Mesodermal cell (in vitro differentiated cells): Measurements from ENCODE around the gene CCDC73.

Experiments
- H3K27ac ChIP-seq: 2 replicates; pipeline ENCODE4 v1.7.0; 2013; ENCODE audit warnings: mild to moderate bottlenecking, low read depth, low read length, moderate library complexity; ENCODE audit not compliant: severe bottlenecking
- H3K36me3 ChIP-seq: 2 replicates; pipeline ENCODE4 v1.7.1; 2013; ENCODE audit warnings: mild to moderate bottlenecking, low read length, moderate library complexity; ENCODE audit not compliant: control insufficient read depth, insufficient read depth
- H3K4me1 ChIP-seq: one replicate; pipeline ENCODE4 v1.7.1; 2013; ENCODE audit warnings: mild to moderate bottlenecking, low read length; ENCODE audit not compliant: insufficient read depth, control insufficient read depth, poor library complexity, severe bottlenecking
- H3K4me3 ChIP-seq: 2 replicates; pipeline ENCODE4 v1.7.0; 2013; ENCODE audit warnings: low read length, control low read depth, mild to moderate bottlenecking; ENCODE audit not compliant: insufficient read depth, poor library complexity, severe bottlenecking; ENCODE audit errors: extremely low read depth
- H3K9me3 ChIP-seq: 2 replicates; pipeline ENCODE4 v1.7.1; 2013; ENCODE audit warnings: mild to moderate bottlenecking, low read length, moderate library complexity; ENCODE audit not compliant: control insufficient read depth
- WGBS, 2 experiments: methylation state at CpG; one replicate each; pipeline ENCODE4 v1.1.5; 2013; ENCODE audit warnings: missing lambda C conversion rate in 2 of 2; ENCODE audit not compliant: insufficient coverage in 2 of 2; 5-methylcytosine and 5-hydroxymethylcytosine counted together

The CCDC73 gene

DNA sequence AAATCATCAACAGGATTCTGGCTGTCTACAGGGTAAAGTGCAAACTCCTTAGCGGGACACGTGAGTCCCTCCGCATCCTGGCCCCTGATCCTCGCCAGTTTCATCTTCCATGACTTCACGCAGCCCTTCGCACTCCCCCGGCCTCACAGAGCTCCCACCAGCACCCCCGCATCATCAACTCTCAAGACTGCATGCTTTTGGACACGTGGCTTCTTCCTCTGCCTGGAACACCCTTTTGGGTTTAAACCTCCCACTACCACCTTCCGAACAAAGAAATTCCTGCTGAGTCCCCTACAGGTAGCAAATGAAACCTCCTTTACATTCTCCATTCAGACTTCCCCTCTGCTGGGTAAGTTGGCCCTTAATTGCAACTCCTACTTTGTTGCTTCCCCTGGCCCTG lies 223.4 kb downstream of the CCDC73 start:
- Histone ChIP-seq H3K27ac (no peak overlapping the region), H3K9me3 (no peaks in the 10 kb centered on the region), H3K36me3 (no peaks in the 10 kb centered on the region), H3K4me1 (peaks cover 5% of the 10 kb centered on the region), H3K4me3 (no peak overlapping the region)
- 60 to 62% methylated on average over 9 to 10 of the region's 10 CpGs for WGBS, 2 experiments

DNA sequence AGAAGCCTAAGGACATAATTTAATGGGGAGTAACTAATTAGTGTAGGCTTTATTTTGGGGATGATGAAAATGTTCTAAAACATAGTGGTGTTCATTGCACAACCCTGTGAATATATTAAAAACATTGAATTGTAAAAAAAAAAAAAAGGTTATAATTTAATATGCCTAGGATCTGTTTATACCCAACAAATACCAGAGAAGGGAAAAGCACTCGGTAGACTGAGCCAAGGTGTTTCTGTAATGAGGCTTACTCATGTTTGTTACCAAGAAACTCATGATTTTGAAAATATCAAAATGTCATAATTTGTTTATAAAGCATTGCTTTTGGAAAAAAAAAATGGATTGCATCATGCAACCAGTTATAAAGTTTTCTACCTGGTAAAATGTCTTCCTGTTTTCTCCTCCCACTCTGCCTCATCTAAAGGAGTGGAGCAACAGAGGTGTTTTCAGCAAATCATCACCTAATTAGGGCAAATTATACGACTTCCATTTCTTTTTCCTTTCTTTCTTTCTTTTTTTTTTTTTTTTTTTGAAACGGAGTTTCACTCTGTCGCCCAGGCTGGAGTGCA lies 225.1 kb downstream of the CCDC73 start:
- WGBS, 2 experiments, result 90% methylated on average over 2 of the region's 4 CpGs; no CpG with 5 or more reads in 1 of the 2 experiments
- no peaks in the 10 kb centered on the region for H3K9me3 ChIP-seq
- H3K36me3 ChIP-seq, result no peaks in the 10 kb centered on the region
- H3K4me1 ChIP-seq, result peaks cover 2% of the 10 kb centered on the region
- H3K4me3 ChIP-seq, result no peak overlapping the region
- no peak overlapping the region for H3K27ac ChIP-seq

DNA sequence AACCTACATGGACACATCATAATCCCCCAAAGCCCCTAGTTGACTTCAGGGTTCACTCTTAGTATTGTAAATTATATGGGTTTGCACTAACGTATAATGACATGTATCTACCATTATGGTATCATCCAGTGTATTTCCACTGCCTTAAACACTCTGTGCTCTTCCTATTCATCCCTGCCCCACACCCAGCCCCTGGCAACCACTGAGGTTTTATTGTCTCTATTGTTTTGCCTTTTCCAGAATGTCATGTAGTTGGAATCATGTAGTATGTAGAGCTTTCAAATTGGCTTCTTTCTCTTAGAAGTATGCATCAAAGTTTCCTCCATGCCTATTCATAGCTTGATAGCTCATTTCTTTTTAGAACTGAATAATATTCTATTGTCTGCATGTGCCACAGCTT lies 227.3 kb downstream of the CCDC73 start:
- no peak overlapping the region for H3K4me3 ChIP-seq
- WGBS, 2 experiments, result no CpG with 5 or more reads among the region's 1 CpG
- H3K9me3 ChIP-seq, result no peaks in the 10 kb centered on the region
- no peak overlapping the region for H3K27ac ChIP-seq
- no peaks in the 10 kb centered on the region for H3K4me1 ChIP-seq
- H3K36me3 ChIP-seq, result no peaks in the 10 kb centered on the region

DNA sequence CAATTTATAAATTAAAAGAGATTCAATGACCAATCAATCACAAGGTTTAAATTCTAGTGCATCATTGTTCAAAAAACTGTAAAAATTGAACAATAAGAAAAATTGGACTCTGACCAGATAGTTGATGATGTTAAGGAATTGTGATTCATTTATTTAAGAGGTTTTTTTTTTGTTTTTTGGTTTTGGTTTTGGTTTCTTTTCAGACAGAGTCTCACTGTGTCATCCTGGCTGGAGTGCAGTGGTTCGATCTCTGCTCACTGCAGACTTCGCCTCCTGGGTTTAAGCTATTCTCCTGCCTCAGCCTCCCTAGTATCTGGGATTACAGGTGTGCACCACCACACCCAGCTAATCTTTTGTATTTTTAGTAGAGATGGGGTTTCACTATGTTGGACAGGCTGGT lies 227.9 kb downstream of the CCDC73 start:
- H3K36me3 ChIP-seq, result no peaks in the 10 kb centered on the region
- H3K4me1 ChIP-seq, result no peaks in the 10 kb centered on the region
- WGBS, 2 experiments, result 100% methylated on average over 2 of the region's 2 CpGs; no CpG with 5 or more reads in 1 of the 2 experiments
- no peaks in the 10 kb centered on the region for H3K9me3 ChIP-seq
- no peak overlapping the region for H3K27ac ChIP-seq
- no peak overlapping the region for H3K4me3 ChIP-seq

DNA sequence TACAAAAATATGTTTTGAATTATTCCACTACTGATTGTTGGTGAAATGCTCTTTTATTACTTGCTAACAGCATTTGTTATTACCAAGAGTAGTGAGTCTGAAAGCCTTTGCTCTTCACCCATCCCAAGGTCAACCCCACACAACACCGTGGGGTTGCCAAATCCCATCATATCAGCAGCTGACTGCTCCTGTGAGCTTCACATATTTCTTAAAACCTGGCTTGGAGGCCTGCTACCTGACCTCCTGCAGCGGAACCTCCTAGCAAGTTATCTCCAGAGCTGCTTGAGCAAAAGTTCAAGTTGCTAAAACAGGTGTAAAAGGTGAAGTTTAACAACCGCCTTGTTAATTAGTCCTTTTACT lies 230.9 kb downstream of the CCDC73 start:
- Histone ChIP-seq H3K9me3 (no peaks in the 10 kb centered on the region), H3K4me3 (no peak overlapping the region), H3K36me3 (no peaks in the 10 kb centered on the region), H3K4me1 (no peaks in the 10 kb centered on the region), H3K27ac (no peak overlapping the region)
- 81 to 100% methylated on average over 2 of the region's 3 CpGs for WGBS, 2 experiments

DNA sequence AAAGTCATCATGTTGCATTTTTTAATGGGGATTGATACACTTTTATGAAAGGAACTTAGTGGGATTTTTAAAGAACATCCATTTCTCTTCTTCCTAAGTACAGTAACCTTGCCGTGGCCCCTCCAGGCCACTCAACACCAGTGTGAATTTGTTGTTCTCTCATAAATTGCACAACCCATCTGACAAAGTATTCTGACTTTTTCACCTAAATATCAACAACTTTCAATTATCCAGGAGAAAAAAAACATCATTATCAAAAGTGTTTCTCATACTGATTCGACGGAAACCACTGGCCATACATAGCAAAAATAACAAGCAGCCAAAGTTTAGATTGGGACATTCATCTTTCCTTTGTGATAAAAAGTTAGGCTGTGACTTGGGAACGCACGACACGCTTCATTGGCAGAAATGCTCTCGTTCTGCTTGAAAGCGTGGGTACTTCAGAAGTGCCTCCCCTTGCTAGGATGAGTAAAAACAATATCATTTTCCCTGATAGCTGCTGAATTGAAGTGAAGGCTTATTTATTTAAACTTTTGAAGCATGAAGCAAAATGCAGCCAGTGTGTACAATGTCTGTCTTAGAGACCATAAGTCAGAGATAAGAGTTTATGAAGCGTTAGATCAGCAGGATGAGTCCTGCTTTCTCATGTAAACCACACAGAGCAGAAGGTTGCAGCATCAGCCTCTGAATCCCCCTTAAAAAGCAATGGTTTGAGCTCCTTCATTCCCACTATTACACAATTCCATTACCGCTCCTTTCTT lies 231.4 kb downstream of the CCDC73 start:
- Histone ChIP-seq H3K4me3 (no peak overlapping the region), H3K36me3 (no peaks in the 10 kb centered on the region), H3K4me1 (no peaks in the 10 kb centered on the region), H3K27ac (no peak overlapping the region), H3K9me3 (no peaks in the 10 kb centered on the region)
- WGBS, 2 experiments, result 95% methylated on average over 7 to 9 of the region's 10 CpGs

DNA sequence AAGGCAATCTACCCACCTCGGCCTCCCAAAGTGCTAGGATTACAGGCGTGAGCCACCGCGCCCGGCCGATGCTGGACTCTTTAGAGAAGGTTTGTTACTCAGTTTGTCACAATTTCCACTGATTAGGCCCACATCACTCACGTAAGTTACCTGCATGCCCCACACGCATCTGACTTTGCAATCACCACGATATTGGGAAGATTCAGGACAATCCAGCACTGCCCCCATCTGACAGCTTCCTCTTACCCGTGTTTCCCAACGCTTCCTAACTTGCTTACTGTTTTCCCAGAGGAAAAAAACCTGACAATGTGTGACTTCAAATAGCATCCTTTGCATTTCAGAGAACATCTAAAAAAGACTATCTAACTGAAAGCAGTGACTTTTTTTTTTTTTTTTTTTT lies 232.6 kb downstream of the CCDC73 start:
- Histone ChIP-seq H3K4me1 (no peaks in the 10 kb centered on the region), H3K9me3 (no peaks in the 10 kb centered on the region), H3K36me3 (no peaks in the 10 kb centered on the region), H3K27ac (no peak overlapping the region), H3K4me3 (no peak overlapping the region)
- WGBS, 2 experiments, result 88 to 94% methylated on average over 11 of the region's 11 CpGs

DNA sequence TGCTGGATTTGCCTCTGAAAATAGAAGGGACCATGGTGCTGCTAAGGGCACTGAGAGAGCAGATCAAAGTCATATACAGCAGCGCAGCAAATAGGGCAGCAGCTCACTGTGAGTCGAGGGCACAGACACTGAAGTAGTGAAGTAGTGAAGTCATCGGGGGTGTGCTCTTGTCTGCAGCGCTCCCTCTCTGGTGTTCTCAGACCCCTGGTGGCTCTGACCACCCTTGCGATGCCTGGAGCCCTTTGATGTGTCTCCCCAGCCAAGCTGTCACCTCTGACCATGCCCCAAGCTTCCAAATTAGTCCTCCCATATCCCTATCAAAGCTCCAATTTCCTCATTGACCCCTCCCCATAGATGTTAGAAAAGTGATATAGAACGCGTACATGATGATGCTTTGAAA lies 238.6 kb downstream of the CCDC73 start:
- Histone ChIP-seq H3K27ac (no peak overlapping the region), H3K4me1 (no peaks in the 10 kb centered on the region), H3K4me3 (no peak overlapping the region), H3K36me3 (no peaks in the 10 kb centered on the region), H3K9me3 (no peaks in the 10 kb centered on the region)
- WGBS, 2 experiments, result 82 to 88% methylated on average over 4 to 5 of the region's 7 CpGs

DNA sequence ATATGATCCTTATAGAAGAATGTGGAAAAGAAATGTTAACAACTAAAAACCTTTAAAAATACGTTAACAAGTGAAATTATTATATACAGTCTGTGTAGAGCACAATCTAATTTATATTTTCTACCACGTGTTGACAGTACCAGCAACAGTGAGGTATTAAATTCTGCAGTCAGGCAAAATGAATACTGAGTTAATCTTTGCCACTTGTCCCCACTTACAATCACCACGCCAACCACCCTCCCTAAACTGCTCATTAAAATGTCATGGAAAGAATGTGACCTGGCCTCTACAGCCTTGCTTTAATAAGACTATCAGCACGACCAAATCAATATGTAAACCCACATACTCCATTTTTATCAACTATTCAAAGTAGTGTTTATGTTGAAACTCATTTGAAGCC lies 239.4 kb downstream of the CCDC73 start:
- Histone ChIP-seq H3K27ac (no peak overlapping the region), H3K9me3 (no peaks in the 10 kb centered on the region), H3K36me3 (no peaks in the 10 kb centered on the region), H3K4me1 (no peaks in the 10 kb centered on the region), H3K4me3 (no peak overlapping the region)
- WGBS, 2 experiments, result 80 to 93% methylated on average over 1 to 2 of the region's 4 CpGs
